Measurements from ENCODE around the gene RYR1.
"Not testable (repeated sequence)": the region's sequence is repeated elsewhere in the genome, so short reads cannot be mapped to it uniquely, and the experiment has no call there.

RYR1 gene

GRCh38 chr19:38457202-38457601 lies 23.7 kb downstream of the RYR1 start:
- no peak for DNase-seq

GRCh38 chr19:38457690-38458405 lies 24.4 kb downstream of the RYR1 start:
- no peak for DNase-seq

GRCh38 chr19:38458991-38459390 lies 25.5 kb downstream of the RYR1 start:
- no peak for DNase-seq

- DNase-seq, result no peak
Observed at GRCh38 chr19:38463365-38463764, 29.9 kb downstream of the RYR1 start.

GRCh38 chr19:38464421-38465082 lies 31.1 kb downstream of the RYR1 start:
- DNase-seq, result no peak

GRCh38 chr19:38466050-38466449 lies 32.6 kb downstream of the RYR1 start:
- DNase-seq, result no peak

- no peak for DNase-seq
Observed at GRCh38 chr19:38467541-38468525, 34.3 kb downstream of the RYR1 start.

- DNase-seq, result no peak
Observed at GRCh38 chr19:38469151-38469550, 35.7 kb downstream of the RYR1 start.

GRCh38 chr19:38470788-38471480 lies 37.4 kb downstream of the RYR1 start:
- no peak for DNase-seq

GRCh38 chr19:38472725-38473124 lies 39.2 kb downstream of the RYR1 start:
- DNase-seq, result not testable (repeated sequence)

GRCh38 chr19:38473201-38473600 lies 39.7 kb downstream of the RYR1 start:
- no peak for DNase-seq

GRCh38 chr19:38475176-38475575 lies 41.7 kb downstream of the RYR1 start:
- no peak for DNase-seq

- DNase-seq, result no peak
Observed at GRCh38 chr19:38478273-38478971, 44.9 kb downstream of the RYR1 start.

GRCh38 chr19:38482496-38482895 lies 49.0 kb downstream of the RYR1 start:
- DNase-seq, result no peak

GRCh38 chr19:38483016-38483630 lies 49.6 kb downstream of the RYR1 start:
- no peak for DNase-seq

GRCh38 chr19:38484747-38485146 lies 51.3 kb downstream of the RYR1 start:
- DNase-seq, result no peak

- DNase-seq, result no peak
Observed at GRCh38 chr19:38485541-38486285, 52.2 kb downstream of the RYR1 start.

- no peak for DNase-seq
Observed at GRCh38 chr19:38486731-38487336, 53.3 kb downstream of the RYR1 start.

- no peak for DNase-seq
Observed at GRCh38 chr19:38488096-38488495, 54.6 kb downstream of the RYR1 start.
